GM12872 (cell line): ENCODE results near the gene ADRA2A.

Experiments
- CTCF ChIP-seq: IDR thresholded peaks from 3 replicates; pipeline ENCODE4 v1.5.1; 2011; ENCODE audit warnings: low read depth, mild to moderate bottlenecking, low read length, moderate library complexity; ENCODE audit not compliant: insufficient read depth

ADRA2A gene

GRCh38 chr10:111084366-111085255 lies 7.8 kb downstream of the ADRA2A start:
- TF ChIP-seq CTCF, result no peak

- TF ChIP-seq CTCF, result no peak
These were observed 9.0 kb downstream of the ADRA2A start for GRCh38 chr10:111085690-111086353.

GRCh38 chr10:111086574-111086973 lies 9.7 kb downstream of the ADRA2A start:
- no peak for TF ChIP-seq CTCF

GRCh38 chr10:111087331-111087756 lies 10.5 kb downstream of the ADRA2A start:
- no peak for TF ChIP-seq CTCF

- no peak for TF ChIP-seq CTCF
These were observed 11.2 kb downstream of the ADRA2A start for GRCh38 chr10:111087968-111088505.

- no peak for TF ChIP-seq CTCF
These were observed 12.5 kb downstream of the ADRA2A start for GRCh38 chr10:111089293-111089692.

- TF ChIP-seq CTCF, result no peak
These were observed 15.0 kb downstream of the ADRA2A start for GRCh38 chr10:111091833-111092232.
